IPS-NIHi7 (cell line): Measurements from ENCODE around the gene KCNE4.
"Not testable (repeated sequence)": the region's sequence is repeated elsewhere in the genome, so short reads cannot be mapped to it uniquely, and the experiment has no call there.

ENCODE experiments used
- DNase-seq: peaks from one replicate; pipeline ENCODE4 v3.0.0; 2012; ENCODE audit warnings: mixed read lengths; ENCODE audit errors: extremely low spot score

The KCNE4 gene

DNA sequence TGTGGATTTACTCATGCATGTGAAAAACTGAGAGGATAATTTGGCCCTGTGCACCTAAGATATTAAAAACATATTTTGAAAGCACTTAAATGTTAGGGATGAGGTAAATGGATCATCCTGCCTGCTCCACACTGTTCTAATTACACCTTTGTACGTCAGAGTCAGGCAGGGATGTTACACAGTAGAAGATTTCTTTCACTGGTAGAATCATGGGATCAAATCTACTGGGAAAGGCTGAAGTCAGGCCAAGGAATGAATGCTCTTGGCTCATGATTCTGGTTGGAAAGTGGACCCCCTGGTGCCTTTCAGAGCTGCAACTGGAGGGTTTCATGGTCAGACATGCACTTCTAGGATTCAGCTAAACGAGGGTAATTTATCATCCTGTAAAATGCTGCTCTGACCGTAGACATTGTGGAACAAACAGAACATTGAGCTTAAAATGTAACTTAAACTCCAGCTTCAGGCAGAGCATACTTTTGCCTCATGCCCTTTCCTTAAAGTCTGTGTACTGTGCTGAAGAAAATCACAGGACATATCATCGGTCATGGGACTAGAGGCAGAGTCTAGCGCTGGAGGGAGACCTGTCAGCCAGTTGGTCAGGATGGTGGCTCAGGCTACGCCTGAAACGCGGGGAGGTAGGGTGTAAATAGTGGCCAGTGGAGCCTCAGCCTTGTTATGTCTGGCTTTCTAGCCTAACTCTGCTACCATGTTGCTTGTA lies 4.9 kb downstream of the KCNE4 start:
- DNase-seq, result no peak

DNA sequence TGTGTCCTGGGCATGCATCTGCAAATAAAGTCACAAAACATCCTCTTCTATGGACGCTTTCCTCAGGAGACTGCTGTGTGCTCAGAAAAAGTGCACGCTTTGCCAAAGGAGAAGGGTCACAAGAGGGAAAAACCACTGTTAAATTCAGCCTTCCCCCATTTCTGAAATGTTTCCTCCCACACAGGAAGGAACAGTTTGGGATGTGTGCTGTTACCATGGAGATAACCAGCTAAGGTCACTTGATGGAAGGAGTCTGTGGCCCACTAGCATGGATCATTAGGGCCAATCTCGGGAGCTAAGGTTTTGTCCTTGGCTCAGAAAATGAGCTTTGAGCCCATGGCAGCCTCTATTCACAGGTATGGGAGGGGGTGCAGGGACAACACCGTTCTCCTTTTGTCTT lies 5.6 kb downstream of the KCNE4 start:
- DNase-seq, result no peak

DNA sequence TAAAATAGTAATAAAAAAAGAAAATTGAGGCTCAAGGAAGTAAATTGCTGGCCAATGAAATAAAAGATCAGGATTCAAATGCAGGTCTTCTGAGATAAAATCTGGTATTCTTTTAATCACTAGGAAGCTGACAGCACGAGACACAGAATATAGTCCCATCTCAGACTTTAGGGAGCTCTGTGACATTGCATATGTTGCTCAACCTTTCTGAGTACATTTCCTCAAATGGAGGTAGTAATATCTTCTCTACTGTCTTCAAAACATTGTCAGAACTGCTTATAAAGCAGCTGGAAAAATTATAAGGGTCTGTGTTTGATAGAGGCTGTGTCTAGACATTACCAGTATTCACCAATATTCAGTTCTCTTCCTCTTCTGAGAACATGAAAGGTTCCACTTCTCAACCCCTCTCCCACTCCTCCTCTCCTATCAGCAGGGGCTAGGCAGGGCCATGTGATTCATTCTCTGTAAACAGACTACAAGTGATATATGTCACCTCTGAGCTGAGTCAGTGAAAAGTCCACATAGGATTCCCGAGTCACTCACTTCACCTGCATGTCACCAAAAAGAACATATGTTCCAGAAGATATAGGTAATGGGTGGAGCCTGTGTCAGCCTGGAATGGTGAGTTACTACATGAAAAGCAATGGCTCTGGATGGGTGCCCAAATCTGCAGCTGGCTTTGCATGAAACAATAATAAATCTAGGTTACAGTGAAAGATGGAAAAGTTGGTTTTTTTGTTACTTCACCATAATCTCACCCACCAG lies 7.1 kb downstream of the KCNE4 start:
- DNase-seq, result no peak

GRCh38 chr2:223060201-223060825 lies 8.3 kb downstream of the KCNE4 start:
- no peak for DNase-seq

GRCh38 chr2:223062396-223062795 lies 10.4 kb downstream of the KCNE4 start:
- no peak for DNase-seq

GRCh38 chr2:223065107-223065506 lies 13.1 kb downstream of the KCNE4 start:
- DNase-seq, result no peak

DNA sequence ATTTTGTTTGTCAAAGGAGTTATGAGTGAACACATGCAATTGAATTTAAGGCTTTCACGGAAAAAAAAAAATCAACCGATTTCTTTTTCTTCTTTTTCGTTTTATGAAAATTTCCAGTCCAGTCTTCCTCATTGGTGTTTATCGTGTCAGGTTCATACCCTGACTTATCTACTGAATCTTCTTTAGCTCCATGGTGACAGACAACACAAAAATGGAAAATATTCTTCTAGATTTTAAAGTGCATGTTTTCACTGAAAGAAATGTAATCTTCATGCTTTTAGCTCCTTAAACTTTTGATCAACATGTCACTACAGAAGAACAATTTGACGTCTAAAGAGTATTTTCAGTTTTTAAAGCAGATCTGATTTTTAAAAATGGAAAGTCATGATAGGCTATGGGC lies 14.7 kb downstream of the KCNE4 start:
- DNase-seq, result no peak

GRCh38 chr2:223068071-223068470 lies 16.1 kb downstream of the KCNE4 start:
- no peak for DNase-seq

DNA sequence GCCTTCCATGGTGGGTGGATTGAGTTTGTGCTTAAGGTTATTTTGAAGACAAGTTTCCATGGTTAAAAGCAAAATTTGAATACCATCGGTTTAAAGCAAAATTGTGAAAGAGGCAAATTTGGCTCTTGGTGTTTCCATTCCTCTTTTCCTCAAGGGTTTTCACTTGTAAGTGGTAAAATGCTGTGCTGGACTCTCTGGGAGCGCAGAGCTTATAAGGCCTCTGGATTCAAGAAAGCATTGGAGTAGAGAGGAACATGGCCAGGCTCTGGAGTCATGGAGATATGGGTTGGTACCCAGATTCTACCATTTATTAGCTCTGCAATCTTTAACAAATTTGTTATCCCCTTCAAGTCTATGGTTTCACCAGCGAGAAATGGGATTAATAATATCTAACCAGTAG lies 17.5 kb downstream of the KCNE4 start:
- no peak for DNase-seq

GRCh38 chr2:223069988-223070387 lies 18.0 kb downstream of the KCNE4 start:
- no peak for DNase-seq

GRCh38 chr2:223071139-223071538 lies 19.1 kb downstream of the KCNE4 start:
- DNase-seq, result no peak

DNA sequence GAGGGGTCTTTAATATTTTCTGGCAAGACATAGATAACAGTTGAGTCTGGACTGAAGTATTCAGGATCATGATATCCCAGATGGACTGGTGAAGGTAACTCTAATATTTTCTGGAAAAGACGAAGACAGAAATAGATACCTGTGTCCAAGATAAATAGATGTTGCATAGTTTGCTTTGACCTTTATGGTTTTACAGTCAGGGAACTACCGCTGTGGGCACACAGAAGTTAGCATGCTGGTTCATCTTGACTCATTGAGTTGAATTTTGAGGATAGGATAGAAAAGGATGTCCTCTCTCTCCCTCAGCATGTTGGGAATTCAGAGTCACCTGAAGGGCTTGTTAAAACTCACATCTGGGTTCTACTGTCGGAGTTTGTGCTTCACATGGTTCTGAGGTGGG lies 20.8 kb downstream of the KCNE4 start:
- DNase-seq, result no peak

GRCh38 chr2:223075301-223076270 lies 23.6 kb downstream of the KCNE4 start:
- DNase-seq, result no peak

- no peak for DNase-seq
Measured at GRCh38 chr2:223076573-223076972, 24.6 kb downstream of the KCNE4 start.

DNA sequence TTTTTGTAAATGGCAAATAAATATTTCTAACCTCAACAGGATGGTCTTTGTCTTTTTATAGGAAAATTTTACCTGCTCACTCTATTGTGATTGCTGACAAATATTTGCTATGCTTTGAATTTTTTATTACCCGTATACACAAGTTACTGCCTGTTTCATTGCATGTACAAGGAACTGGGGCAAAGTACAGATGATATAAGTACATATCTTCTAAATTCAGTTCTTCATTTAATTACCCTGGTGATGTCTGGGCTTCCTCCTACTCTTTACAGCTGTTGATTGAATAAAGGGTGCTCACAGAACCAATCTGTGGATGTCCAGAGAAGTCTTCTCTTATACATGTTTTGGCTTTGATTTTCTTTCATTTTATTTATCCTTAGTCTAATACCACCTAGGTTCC lies 26.5 kb downstream of the KCNE4 start:
- DNase-seq, result no peak

DNA sequence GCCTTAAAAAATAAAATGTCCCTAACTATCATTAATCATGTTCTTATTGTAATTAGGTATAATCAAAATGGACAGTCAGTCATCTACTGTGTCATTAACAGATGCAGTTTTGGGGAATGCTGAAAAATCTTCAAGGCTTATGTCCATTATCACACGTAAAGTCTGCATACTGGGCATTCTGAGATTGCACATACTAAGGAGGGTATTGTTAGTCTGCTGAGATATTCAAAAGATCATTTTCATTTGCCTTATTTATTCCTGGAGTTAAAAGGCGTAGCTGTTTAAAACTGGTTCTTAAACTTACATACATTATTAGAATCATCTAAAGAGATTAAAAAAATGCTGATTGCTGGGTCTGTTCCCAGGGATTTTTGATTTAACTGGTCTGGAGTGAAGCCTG lies 27.4 kb downstream of the KCNE4 start:
- no peak for DNase-seq

DNA sequence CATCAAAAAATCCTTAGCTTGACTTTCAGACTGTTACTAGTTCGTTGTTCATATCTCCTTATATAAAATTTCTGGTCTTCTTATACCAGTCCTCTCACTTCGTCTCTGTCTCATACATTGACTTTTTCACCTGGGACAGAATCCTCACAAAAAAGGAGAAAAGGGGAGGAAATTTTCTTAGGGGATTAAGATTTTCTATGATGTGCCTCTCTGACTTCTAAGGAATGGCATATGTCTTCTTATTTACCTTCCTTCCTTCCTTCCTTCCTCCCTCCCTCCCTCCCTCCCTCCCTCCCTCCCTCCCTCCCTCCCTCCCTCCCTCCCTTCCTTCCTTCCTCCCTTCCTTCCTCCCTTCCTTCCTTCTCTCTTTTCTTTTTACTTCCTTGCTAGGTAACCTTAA lies 27.9 kb downstream of the KCNE4 start:
- DNase-seq, result no peak

DNA sequence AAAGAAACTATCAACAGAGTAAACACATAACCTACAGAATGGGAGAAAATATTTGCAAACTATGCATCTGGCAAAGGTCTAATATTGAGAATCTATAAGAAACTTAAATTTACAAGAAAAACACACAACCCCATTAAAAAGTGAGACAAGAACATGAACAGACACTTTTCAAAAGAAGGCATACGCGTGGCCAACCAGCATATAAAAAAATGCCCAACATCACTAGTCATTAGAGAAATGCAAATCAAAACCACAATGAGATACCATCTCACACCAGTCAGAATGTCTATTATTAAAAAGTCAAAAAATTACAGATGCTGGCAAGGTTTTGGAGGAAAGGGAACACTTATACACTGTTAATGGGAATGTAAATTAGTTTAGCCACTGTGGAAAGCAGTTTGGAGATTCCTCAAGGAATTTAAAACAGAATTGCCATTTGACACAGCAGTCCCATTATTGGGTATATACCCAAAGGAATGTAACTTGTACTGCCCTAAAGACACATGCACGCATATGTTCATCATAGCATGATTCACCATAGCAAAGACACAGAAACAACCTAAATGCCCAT lies 28.9 kb downstream of the KCNE4 start:
- DNase-seq, result not testable (repeated sequence)

DNA sequence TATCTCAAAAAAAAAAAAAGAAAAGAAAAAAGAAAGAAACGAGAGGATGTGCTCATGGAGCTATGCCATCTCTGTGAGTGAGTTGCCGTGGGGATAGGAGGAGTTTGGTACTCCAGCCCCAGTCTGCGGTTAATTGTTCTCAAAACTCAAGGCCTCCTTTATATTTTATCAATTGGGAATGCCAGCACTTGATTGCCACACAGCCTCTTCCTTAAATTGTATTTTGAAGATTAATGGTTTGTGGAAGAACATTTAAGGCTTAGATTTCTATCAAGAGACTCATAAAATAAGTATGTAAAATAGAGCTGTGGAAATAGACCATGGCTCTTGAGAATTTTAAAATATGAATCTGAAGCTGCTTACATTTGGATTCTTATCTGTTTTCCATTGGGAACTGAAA lies 29.8 kb downstream of the KCNE4 start:
- no peak for DNase-seq

GRCh38 chr2:223082706-223083105 lies 30.7 kb downstream of the KCNE4 start:
- DNase-seq, result no peak

DNA sequence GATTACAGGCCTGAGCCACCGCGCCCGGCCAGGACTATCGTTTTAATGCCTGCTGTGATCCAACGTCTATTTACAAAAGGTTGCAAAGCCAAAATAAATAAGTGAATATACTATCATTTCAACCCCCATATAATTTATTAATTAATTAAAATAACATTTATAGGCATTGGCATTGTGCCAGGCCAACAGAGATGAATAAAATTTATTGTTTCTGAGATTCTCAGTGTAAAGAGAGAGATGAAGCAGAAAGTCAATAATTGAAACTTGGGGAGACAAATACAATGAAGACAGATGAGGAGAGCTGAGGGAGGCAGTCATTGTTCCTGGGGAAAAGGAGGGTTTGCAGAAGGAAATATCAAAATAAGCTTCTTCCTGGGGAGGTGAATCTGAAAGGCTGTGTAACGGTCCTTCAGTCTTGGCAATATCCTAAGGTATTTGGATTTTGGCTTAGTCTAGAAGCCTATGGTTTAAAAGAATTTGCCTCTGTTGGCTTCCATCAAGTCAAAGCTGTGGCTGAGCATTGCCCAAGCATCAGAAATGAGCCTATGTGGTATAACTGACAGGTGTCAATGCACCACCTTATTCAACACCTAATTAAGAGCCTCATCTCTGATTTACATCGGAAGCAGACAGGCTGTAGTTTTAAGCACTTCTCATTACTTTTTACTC lies 31.5 kb downstream of the KCNE4 start:
- DNase-seq, result no peak
